Brain microvascular endothelial cell (primary cell): ENCODE data around the gene CDKN2B-AS1.
A peak's percentile ranks its signal among the peaks of the same experiment; 100 is the strongest.

Experiments
- DNase-seq: peaks from one replicate; pipeline ENCODE4 v3.0.0-alpha.2; 2020
- H3K27ac ChIP-seq: fragments of 250-450 bp; sonication (Bioruptor Pico); 2 replicates; pipeline ENCODE4 v1.5.1; 2020; ENCODE audit warnings: mild to moderate bottlenecking, moderate library complexity
- H3K27me3 ChIP-seq: fragments of 250-450 bp; sonication (Bioruptor Pico); replicated peaks from 2 replicates; pipeline ENCODE4 v1.5.1; 2020; ENCODE audit warnings: mild to moderate bottlenecking
- H3K36me3 ChIP-seq: fragments of 250-450 bp; sonication (Bioruptor Pico); replicated peaks from 2 replicates; pipeline ENCODE4 v1.5.1; 2020; ENCODE audit warnings: mild to moderate bottlenecking
- H3K4me3 ChIP-seq: 2 replicates; pipeline ENCODE4 v1.5.1; 2011; ENCODE audit warnings: low read depth, mild to moderate bottlenecking, control low read depth, low read length, moderate library complexity
- CTCF ChIP-seq: IDR thresholded peaks from 2 replicates; pipeline ENCODE4 v1.5.1; 2011; ENCODE audit warnings: low read depth, mild to moderate bottlenecking, moderate library complexity, low read length, control low read depth, inconsistent platforms; ENCODE audit errors: missing control alignments
- in situ Hi-C: cut with HindIII; loops from 2 replicates; pipeline ENCODE4 v1.10.0; 2017; ENCODE audit warnings: low sequenced_read_pairs, low pct_ligation_motif_present

CDKN2B-AS1 gene

DNA sequence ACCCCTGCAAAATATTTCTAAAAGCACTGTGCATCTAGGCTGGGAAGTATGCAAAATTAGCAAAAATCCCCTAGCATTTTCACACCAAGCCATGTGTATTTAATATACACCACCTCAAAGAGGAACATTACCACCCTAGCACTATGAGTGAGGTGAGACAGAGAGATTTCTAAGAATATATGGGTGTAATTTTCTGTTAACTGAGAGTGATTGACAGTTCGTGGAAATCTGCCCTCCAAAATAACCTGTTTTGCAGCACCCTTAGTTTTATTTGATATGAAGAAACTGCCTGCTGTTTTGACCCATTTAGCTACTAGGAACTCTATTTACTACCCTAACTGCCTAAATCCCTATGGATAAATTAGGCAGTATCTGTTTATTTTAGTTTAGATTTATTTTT, 78.8 kb downstream of the CDKN2B-AS1 start:
- Histone ChIP-seq H3K27me3 (no peaks in the 10 kb centered on the region), H3K27ac (no peak overlapping the region), H3K36me3 (no peaks in the 10 kb centered on the region), H3K4me3 (no peak overlapping the region)
- TF ChIP-seq CTCF: no peak
- in situ Hi-C loops: no loop called here
- no peak for DNase-seq

- DNase-seq: no peak
- Histone ChIP-seq H3K27me3 (no peaks in the 10 kb centered on the region), H3K36me3 (no peaks in the 10 kb centered on the region), H3K4me3 (no peak overlapping the region), H3K27ac (no peak overlapping the region)
- TF ChIP-seq CTCF: no peak
- in situ Hi-C loops: no loop called here
These were observed 83.5 kb downstream of the CDKN2B-AS1 start for GRCh38 chr9:22078081-22078480.

GRCh38 chr9:22079873-22080341, 85.3 kb downstream of the CDKN2B-AS1 start:
- H3K4me3 ChIP-seq: no peak overlapping the region
- DNase-seq: no peak
- in situ Hi-C loops: no loop called here
- no peaks in the 10 kb centered on the region for H3K36me3 ChIP-seq
- no peaks in the 10 kb centered on the region for H3K27me3 ChIP-seq
- TF ChIP-seq CTCF: no peak
- no peak overlapping the region for H3K27ac ChIP-seq

DNA sequence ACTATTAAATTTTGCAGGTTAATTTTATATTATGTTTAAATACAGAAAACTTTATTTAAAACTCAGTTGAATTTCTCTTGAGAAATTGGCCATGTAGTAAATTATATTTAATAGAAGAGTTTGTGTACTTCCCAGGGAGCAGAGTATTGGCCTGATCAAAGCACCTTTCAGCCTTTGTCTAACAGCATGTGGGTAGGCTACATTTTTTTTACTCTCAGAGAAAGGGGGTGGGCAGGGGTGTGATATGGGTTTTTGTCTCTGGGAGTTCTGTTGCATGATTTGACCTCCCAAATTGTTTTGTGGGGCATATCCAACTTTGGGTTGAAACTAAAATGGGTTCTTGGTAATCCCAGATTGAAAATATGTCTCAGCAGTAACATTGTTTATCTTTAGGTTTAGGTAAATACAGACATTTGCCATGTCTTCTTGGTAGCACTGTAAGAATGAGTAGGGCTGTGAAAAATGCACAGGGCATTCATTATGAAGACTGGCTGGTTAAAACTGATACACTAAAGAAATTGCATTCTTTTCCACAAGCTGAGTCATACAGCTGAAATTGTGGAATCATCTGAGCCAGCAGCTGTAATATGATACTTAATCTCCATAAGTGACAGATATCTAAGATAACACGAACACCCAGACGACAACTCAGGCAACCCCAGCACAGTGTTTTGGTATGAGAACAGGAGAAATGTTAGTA, 89.9 kb downstream of the CDKN2B-AS1 start:
- TF ChIP-seq CTCF: no peak
- Histone ChIP-seq H3K4me3 (no peak overlapping the region), H3K27me3 (no peaks in the 10 kb centered on the region), H3K27ac (peak overlapping the region; percentile 86), H3K36me3 (no peaks in the 10 kb centered on the region)
- in situ Hi-C loops: no loop called here
- DNase-seq: peak; percentile 96

DNA sequence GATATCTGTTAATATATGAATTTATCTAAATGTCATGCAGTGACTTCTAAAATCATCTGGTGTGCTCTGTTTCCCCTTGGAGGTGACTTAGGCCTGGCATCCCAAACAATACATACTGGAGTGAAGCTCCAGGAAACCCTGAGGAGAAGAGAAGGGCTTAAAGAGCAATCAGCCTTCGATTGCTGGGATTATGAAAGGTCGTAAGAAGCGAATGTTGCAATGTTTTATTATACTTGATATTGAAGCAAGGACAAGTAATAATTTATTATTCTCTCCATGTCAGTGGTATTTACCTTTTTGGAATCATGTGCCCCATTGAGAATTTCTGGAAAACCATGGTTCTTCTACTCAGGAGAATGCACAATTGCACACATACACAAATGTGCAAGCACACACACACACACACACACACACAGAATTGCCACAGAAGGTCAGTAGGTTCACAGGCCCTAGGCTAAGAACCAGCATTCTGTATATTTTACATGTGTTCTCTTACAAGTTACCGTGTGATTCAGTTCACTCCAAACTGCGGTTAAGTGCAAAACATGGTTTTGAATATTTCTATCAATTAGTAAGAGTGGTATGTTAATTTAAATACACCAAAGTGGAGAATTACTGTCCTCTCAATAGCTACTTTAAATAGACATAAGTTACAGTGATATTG, 93.6 kb downstream of the CDKN2B-AS1 start:
- TF ChIP-seq CTCF: no peak
- in situ Hi-C loops: no loop called here

More for the DNA sequence above, 93.6 kb downstream of the CDKN2B-AS1 start:
- Histone ChIP-seq H3K36me3 (no peaks in the 10 kb centered on the region), H3K27me3 (no peaks in the 10 kb centered on the region), H3K27ac (no peak overlapping the region), H3K4me3 (no peak overlapping the region)
- DNase-seq: no peak
